Subcutaneous abdominal adipose tissue (tissue), 5 donors: ENCODE measurements around the gene NPNT.

ENCODE experiments used
- H3K27ac ChIP-seq: one replicate; pipeline ENCODE4 v1.7.0; 2013; ENCODE audit warnings: low read depth, mild to moderate bottlenecking, inconsistent platforms, low read length, moderate library complexity
- H3K27me3 ChIP-seq, 5 donors: one replicate each; pipeline ENCODE4 v1.7.0; 2013; ENCODE audit warnings: low read length in 5 of 5, inconsistent platforms in 1 of 5; ENCODE audit not compliant: control insufficient read depth in 5 of 5, insufficient read depth in 4 of 5
- H3K36me3 ChIP-seq, 5 donors: one replicate each; pipeline ENCODE4 v1.7.0; 2013; ENCODE audit warnings: low read length in 5 of 5; ENCODE audit not compliant: control insufficient read depth in 5 of 5, insufficient read depth in 5 of 5
- H3K4me1 ChIP-seq, 5 donors: one replicate each; pipeline ENCODE4 v1.7.0; 2013; ENCODE audit warnings: low read length in 5 of 5, mild to moderate bottlenecking in 3 of 5, moderate library complexity in 1 of 5; ENCODE audit not compliant: control insufficient read depth in 5 of 5, insufficient read depth in 5 of 5
- H3K4me3 ChIP-seq, 5 donors: one replicate each; pipeline ENCODE4 v1.7.0; 2013; ENCODE audit warnings: low read length in 5 of 5, low read depth in 1 of 5
- H3K9ac ChIP-seq, 5 donors: one replicate each; pipeline ENCODE4 v1.7.0; 2013; ENCODE audit warnings: low read length in 5 of 5, mild to moderate bottlenecking in 4 of 5, moderate library complexity in 3 of 5
- H3K9me3 ChIP-seq, 5 donors: one replicate each; pipeline ENCODE4 v1.7.0; 2013; ENCODE audit warnings: low read length in 5 of 5; ENCODE audit not compliant: control insufficient read depth in 5 of 5
- donor health status: healthy.
- donor health status: healthy.
- donor health status: healthy.
- donor health status: healthy.
- donor health status: healthy.

NPNT gene

DNA sequence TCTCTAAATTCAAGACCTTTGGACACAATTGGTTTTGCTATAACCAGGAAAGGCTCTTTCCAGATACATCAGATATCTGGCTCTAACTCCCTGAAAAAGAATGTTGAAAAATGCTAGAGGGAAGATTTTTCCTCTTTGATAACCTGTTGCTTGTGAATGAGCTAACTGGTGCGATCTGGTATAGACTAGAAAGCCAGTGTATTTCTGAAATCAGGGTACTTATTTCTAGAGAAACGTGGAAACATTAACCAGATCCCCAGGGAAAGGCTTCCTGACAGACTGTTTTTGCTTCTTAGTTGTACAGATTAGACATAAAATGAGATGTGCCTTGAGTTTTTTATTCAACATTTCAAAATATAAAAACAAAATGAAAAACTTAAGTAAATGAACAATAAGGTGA is 107.7 kb downstream of the NPNT start:
- H3K27ac ChIP-seq = no peak overlapping the region
- H3K27me3 ChIP-seq = no peaks in the 10 kb centered on the region
- no peaks in the 10 kb centered on the region for H3K4me1 ChIP-seq
- H3K36me3 ChIP-seq = no peaks in the 10 kb centered on the region
- H3K9ac ChIP-seq = no peak overlapping the region
- no peak overlapping the region for H3K4me3 ChIP-seq
- peaks cover 0 to 2% (median 0%) of the 10 kb centered on the region in 5 donors for H3K9me3 ChIP-seq

GRCh38 chr4:106010761-106011160 is 115.5 kb downstream of the NPNT start:
- H3K36me3 ChIP-seq = no peaks in the 10 kb centered on the region
- no peaks in the 10 kb centered on the region for H3K27me3 ChIP-seq
- no peaks in the 10 kb centered on the region for H3K4me1 ChIP-seq
- no peak overlapping the region for H3K4me3 ChIP-seq
- no peak overlapping the region for H3K9ac ChIP-seq
- H3K9me3 ChIP-seq = peaks cover 3 to 25% (median 6%) of the 10 kb centered on the region in 5 donors
- H3K27ac ChIP-seq = no peak overlapping the region

- Histone ChIP-seq H3K4me3 (no peak overlapping the region), H3K27me3 (no peaks in the 10 kb centered on the region), H3K4me1 (no peaks in the 10 kb centered on the region), H3K36me3 (no peaks in the 10 kb centered on the region), H3K9ac (no peak overlapping the region), H3K9me3 (peaks cover 3 to 27% (median 6%) of the 10 kb centered on the region in 5 donors), H3K27ac (no peak overlapping the region)
Observed at GRCh38 chr4:106011387-106011786, 116.1 kb downstream of the NPNT start.

GRCh38 chr4:106017975-106018374 is 122.7 kb downstream of the NPNT start:
- Histone ChIP-seq H3K9ac (no peak overlapping the region), H3K4me1 (no peaks in the 10 kb centered on the region), H3K4me3 (no peak overlapping the region), H3K27ac (no peak overlapping the region), H3K36me3 (no peaks in the 10 kb centered on the region), H3K9me3 (peaks cover 0 to 12% (median 3%) of the 10 kb centered on the region in 5 donors), H3K27me3 (no peaks in the 10 kb centered on the region)

- Histone ChIP-seq H3K27ac (no peak overlapping the region), H3K9me3 (peaks cover 0 to 11% (median 3%) of the 10 kb centered on the region in 5 donors), H3K36me3 (no peaks in the 10 kb centered on the region)
Observed at GRCh38 chr4:106019771-106020170, 124.5 kb downstream of the NPNT start.

More at GRCh38 chr4:106019771-106020170, 124.5 kb downstream of the NPNT start:
- H3K9ac ChIP-seq = no peak overlapping the region
- no peak overlapping the region for H3K4me3 ChIP-seq
- H3K4me1 ChIP-seq = no peaks in the 10 kb centered on the region
- H3K27me3 ChIP-seq = no peaks in the 10 kb centered on the region
